ENCODE measurements around the gene SYNPO2L. TPM values are rescaled to one million over a fixed set of nuclear protein-coding genes. Genes with fewer than 3 reads are reported as not detected.

Gene SYNPO2L
- total RNA-seq, 3 donors from 2014 or later, result 0.15 TPM; not detected in 2

DNA sequence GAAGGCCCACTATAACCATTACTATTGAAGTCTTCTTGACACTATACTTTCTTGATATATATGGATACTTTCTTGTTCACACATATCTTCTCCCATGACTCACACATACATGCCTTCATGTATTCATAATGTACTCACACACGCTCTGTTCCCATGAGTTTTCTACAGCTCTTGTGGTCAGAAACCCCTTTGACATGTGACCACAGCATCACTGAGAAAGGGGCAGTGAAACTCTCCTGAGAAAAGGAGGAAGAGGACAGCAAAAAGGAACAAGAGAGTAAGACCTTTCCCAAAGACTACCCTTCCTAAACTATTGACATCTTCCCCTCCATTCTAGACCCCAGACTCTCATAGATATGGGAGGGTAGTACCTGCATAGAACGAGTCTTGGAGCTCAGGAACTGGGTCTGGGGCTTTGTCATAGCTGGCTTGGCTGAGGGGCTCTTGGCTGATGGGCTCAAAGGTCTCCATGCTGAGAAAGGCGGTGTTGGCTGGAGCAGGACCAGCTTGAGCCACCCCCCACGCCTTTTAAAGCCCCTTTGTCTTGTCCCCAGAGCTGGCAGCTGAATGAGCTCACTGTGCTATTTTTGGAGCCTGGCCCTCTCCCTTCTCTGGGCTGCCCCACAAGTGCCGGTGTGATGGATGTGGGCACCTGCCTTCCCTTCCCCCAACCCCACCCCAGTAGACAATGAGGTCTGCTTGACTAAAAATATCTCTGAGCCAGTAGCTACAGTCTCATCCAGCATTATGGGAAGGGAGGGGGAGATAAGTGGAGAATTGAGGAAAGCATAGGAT is 5.1 kb downstream of the SYNPO2L start:
- Histone ChIP-seq H3K4me1 (no peaks in the 10 kb centered on the region), H3K9me3 (no peaks in the 10 kb centered on the region), H3K36me3 (no peaks in the 10 kb centered on the region), H3K4me3 (no peak overlapping the region), H3K27ac (no peak overlapping the region), H3K27me3 (no peaks in the 10 kb centered on the region)
- no peak for DNase-seq (ENCODE audit: low spot score in 2 of 2)
- TF ChIP-seq, protein P1, sequence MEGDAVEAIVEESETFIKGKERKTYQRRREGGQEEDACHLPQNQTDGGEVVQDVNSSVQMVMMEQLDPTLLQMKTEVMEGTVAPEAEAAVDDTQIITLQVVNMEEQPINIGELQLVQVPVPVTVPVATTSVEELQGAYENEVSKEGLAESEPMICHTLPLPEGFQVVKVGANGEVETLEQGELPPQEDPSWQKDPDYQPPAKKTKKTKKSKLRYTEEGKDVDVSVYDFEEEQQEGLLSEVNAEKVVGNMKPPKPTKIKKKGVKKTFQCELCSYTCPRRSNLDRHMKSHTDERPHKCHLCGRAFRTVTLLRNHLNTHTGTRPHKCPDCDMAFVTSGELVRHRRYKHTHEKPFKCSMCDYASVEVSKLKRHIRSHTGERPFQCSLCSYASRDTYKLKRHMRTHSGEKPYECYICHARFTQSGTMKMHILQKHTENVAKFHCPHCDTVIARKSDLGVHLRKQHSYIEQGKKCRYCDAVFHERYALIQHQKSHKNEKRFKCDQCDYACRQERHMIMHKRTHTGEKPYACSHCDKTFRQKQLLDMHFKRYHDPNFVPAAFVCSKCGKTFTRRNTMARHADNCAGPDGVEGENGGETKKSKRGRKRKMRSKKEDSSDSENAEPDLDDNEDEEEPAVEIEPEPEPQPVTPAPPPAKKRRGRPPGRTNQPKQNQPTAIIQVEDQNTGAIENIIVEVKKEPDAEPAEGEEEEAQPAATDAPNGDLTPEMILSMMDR (IDR thresholded peaks at IDR 0.05), result no peak
- no peak for TF ChIP-seq POLR2AphosphoS5 (IDR thresholded peaks at IDR 0.05)
- no peak for TF ChIP-seq POLR2A (IDR thresholded peaks at IDR 0.05)
- intact Hi-C loops (cut with DNase I; ENCODE audit: low total_unique reads), result no loop called here

DNA sequence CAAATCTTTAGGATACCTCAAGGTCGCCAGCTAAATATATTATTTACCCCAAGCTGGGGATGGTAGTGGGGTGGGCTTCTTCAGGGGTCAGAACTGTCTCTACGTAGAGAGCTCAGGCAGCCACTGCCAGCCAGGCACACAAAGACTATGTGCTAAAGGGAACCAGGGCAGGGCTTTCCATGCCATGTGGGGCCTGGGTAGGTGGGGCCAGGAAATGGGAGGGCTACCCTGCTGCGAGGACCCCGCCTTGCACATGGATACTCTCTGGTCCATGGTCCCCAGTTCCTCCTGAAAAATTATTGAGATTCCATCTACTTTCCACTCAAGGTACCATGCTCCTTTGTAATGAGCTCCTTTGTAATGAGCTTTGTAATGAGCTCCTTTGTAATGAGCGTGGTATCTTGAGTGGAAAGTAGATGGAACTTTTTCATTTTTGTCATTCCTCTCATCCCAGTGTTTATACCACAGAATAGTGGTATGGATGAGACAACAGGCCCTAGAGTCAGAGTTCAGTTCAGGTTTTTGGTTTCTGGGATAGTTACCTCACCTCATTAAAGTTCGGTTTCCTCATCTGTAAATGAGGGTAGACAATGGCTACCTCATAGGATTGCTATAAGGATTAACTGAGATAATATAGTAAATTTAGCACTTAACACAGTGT is 5.8 kb downstream of the SYNPO2L start:
- no peaks in the 10 kb centered on the region for H3K27me3 ChIP-seq
- DNase-seq (ENCODE audit: low spot score in 2 of 2), result no peak
- H3K4me1 ChIP-seq, result no peaks in the 10 kb centered on the region
- TF ChIP-seq, protein P1 (IDR thresholded peaks at IDR 0.05), result no peak
- TF ChIP-seq POLR2A (IDR thresholded peaks at IDR 0.05) (no peak), POLR2AphosphoS5 (IDR thresholded peaks at IDR 0.05) (no peak)
- no peaks in the 10 kb centered on the region for H3K9me3 ChIP-seq
- H3K27ac ChIP-seq, result no peak overlapping the region
- no peak overlapping the region for H3K4me3 ChIP-seq
- H3K36me3 ChIP-seq, result no peaks in the 10 kb centered on the region
- intact Hi-C loops (cut with DNase I; ENCODE audit: low total_unique reads), result no loop called here

DNA sequence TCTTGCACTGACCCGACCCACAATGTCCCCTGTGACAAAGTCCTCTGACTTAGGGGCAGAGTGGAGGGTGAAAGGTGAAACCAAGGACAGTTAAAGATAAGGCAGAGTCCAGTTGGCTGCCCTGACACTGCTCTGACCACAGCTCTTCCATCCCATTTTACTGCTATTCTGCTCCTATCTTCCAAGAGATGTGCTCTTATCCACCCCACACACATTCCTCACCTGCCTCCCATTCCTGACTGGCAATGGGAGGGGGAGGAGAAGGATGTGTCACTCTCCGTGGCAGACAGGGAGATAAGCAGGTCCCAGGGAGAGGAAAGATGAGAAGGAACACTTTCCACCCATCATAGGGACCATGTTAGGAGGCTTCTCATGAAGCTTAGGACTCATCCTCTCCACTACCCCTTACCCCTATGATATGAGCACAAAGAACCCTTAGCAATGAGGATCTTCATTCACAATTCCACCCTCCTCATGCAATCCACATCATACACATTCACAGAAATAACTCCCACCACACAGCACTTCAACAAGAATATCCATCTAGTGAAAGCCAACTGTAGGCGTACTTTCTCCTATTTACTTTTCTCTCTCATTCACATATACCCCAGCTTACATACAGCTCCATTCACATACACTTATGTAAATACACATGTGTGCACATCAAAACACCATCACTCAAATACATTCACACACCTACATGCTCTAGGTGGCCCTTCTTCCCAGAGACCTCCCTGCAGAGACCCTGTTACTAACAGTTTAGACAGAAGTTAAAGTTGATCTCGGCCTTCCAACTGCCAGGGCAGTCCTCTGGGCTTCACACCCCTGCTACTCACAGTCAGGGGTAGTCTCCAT is 6.6 kb downstream of the SYNPO2L start:
- H3K27me3 ChIP-seq, result no peaks in the 10 kb centered on the region
- DNase-seq (ENCODE audit: low spot score in 2 of 2), result no peak
- no peak overlapping the region for H3K4me3 ChIP-seq
- TF ChIP-seq POLR2A (IDR thresholded peaks at IDR 0.05) (no peak), POLR2AphosphoS5 (IDR thresholded peaks at IDR 0.05) (no peak)
- TF ChIP-seq, protein P1 (IDR thresholded peaks at IDR 0.05), result no peak
- no peak overlapping the region for H3K27ac ChIP-seq
- H3K9me3 ChIP-seq, result no peaks in the 10 kb centered on the region
- H3K36me3 ChIP-seq, result no peaks in the 10 kb centered on the region
- intact Hi-C loops (cut with DNase I; ENCODE audit: low total_unique reads), result no loop called here
- no peaks in the 10 kb centered on the region for H3K4me1 ChIP-seq

DNA sequence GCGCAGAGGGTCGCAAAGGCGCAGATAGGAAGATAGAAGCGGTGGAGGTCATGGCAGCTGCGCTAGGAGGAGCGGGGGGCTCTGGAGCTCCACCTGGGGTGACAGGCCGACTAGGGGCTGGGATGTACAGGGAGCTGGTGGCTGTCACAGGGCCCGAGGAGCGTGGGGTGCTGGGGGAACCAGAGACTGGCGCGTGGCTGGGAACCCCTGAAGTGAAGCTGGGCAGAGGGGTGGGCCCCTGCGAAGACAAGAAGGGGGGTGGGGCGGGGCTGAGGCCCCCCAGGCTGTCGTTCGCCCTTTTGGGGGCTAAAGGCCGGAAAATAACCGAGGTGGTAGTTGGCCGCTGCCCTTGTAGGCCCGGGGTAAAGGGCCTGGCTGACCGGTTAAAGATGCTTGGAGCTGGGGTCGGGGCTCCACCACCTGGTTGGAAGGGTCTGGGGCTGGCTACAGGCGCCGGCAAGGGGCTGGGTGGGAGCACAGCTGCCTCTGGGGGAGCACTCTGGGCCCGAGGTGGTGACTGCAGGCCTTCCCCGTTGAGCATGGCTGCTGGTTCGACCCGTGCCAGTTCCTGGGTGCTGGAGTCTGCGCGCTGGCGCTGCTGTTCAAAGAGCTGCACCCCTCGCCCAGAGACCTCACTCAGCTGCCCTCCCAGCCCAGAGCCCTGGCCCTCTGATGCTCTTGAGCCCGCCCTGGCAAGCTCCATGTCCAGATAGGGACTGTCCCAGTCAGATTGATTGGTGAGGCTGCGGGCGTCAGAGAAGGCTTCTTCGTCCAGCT is 7.8 kb downstream of the SYNPO2L start:
- Histone ChIP-seq H3K4me3 (peak overlapping the region; percentile 64 to 92 (median 78)), H3K4me1 (no peaks in the 10 kb centered on the region), H3K9me3 (no peaks in the 10 kb centered on the region), H3K36me3 (no peaks in the 10 kb centered on the region), H3K27ac (peak overlapping the region; percentile 48 to 59), H3K27me3 (no peaks in the 10 kb centered on the region)
- no peak for DNase-seq (ENCODE audit: low spot score in 2 of 2)
- TF ChIP-seq POLR2AphosphoS5 (IDR thresholded peaks at IDR 0.05) (no peak), POLR2A (IDR thresholded peaks at IDR 0.05) (no peak)
- TF ChIP-seq, protein P1 (IDR thresholded peaks at IDR 0.05), result no peak
- intact Hi-C loops (cut with DNase I; ENCODE audit: low total_unique reads), result no loop called here
